ENCODE data around the gene GPR162.

Gene GPR162

GRCh38 chr12:6823182-6824084, 1.8 kb downstream of the GPR162 start:
- peak; percentile 1 for DNase-seq (ENCODE audit: low spot score)

GRCh38 chr12:6824085-6824775, 2.6 kb downstream of the GPR162 start:
- DNase-seq (ENCODE audit: low spot score): peak; percentile 25

GRCh38 chr12:6824901-6825381, 3.3 kb downstream of the GPR162 start:
- no peak for DNase-seq (ENCODE audit: low spot score)

DNA sequence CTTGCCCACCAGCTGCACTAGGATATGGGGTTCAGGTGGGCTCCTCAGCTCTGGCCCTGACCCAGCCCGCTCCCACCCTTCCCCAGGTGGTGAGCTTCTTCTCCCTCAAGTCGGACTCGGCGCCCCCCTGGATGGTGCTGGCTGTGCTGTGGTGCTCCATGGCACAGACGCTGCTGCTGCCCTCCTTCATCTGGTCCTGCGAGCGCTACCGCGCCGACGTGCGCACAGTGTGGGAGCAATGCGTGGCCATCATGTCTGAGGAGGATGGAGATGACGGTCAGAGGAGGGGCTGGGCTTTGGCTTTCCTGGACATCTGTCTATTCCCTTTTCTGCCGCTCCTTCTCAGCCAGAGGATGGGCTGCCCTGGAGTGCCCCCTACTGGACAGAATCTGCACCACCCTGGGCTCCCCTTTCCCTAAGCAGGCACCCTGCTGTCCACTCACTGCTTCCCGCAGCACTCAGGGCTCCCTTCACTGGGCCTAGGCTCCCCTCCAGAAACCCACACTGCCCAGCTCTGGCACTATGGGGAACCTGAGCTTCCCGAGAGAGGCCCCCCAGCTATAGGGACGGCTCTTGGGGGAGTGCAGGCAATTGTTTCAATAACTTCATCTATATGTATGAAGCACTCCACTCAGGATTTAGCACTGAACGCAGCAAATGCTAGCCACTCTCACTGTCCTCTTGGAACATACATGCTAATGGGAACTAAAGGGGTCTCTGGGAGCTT, 3.9 kb downstream of the GPR162 start:
- peak; percentile 90 for DNase-seq (ENCODE audit: low spot score)

DNA sequence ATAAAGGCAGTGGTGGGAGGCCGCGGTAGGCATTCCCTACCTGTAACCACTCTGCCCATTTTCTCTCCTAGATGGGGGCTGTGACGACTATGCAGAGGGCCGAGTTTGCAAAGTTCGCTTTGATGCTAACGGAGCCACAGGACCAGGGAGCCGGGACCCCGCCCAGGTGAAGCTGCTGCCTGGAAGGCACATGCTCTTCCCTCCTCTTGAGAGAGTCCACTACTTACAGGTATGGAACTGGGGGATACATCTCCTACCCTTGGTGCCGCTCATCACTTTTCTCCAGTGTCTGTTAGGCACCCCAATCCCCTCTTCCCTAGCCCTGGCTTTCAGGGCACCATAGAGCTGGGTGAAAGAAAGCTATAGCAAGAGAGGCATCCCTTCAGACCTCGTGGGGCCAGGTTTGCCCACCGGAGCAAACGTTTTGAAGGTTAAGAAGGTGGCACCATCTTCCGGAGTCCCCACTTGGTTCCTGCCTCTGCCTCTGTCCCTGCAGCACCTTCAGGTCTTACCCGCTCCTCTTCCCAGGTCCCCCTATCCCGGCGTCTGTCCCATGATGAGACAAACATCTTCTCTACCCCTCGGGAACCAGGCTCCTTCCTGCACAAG, 4.6 kb downstream of the GPR162 start:
- no peak for DNase-seq (ENCODE audit: low spot score)

DNA sequence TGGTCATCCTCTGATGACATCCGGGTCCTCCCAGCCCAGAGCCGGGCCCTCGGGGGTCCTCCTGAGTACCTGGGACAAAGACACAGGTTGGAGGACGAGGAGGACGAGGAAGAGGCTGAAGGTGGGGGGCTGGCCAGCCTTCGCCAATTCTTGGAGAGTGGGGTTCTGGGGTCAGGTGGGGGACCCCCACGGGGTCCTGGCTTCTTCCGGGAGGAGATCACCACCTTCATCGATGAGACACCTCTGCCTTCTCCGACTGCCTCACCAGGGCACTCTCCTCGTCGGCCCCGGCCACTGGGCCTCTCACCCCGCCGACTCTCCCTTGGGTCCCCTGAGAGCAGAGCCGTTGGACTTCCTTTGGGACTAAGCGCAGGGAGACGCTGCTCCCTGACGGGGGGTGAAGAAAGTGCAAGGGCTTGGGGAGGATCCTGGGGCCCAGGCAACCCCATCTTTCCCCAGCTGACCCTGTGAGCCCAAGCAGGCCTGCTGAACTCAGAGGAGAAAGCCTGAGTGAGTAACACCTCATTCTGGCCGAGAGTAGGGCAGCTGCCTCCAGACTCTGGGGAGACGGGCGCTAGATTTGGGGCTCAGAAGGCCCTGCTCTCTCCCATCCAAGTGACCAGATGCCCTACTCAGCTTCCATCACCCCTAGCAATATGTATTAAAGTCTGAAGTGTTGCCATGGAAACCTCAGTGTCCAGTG, 5.3 kb downstream of the GPR162 start:
- no peak for DNase-seq (ENCODE audit: low spot score)

DNA sequence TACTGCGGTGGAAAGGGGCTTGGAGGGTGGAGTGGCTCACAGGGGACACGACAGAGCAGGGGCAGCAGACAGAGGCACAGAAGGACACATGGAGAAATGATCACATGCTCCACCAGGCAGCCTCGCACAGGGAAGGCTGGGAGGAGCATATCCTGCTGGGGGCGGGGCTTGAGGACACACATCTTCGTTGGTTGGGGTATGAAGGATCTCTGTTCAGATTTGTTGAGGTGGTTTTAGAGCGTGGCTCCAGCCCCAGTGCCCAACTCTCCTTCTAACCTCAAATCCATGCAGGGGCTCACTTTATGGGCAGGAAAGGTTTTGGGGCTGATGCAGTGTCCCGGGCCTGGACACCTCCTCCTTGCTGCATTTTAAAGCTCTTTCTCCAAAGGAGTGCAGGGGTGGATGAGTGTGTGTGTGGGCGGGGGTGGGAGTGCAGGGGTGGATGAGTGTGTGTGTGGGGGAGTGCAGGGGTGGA, 5.9 kb downstream of the GPR162 start:
- DNase-seq (ENCODE audit: low spot score): peak; percentile 90

DNA sequence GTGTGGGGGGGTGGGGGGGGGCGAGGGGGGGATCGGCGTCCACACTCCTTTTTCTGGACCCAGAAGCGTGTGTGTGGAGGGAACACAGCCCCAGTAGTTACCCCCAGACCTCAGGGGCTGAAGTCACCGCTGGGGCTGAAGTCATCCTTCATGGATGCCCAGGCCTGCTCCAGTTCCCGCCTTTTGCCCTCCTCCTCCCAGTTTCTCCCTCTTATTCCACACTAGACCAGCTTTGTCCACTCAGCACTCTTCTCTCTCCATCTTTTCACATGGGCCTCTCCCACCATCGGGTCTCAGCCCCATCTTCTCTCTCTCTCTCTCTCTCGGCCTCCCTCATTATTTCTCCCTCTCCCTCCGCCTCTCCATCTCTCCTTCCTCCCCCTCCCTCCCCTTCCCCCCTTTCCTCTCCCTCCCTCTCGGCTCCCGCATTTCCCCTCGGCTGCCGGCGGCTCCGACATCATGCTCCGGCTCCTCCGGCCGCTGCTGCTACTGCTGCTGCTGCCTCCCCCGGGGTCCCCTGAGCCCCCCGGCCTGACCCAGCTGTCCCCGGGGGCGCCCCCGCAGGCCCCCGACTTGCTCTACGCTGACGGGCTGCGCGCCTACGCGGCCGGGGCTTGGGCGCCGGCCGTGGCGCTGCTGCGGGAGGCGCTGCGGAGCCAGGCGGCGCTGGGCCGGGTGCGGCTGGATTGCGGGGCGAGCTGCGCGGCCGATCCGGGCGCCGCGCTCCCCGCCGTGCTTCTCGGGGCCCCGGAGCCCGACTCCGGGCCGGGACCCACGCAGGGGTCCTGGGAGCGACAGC, 6.6 kb downstream of the GPR162 start, which contains the start of gene P3H3:
Gene P3H3 (plus strand): TSS at position 426 of the 799 bp plus-strand sequence. CDS start 34 bp downstream, at position 460.
- peak; percentile 51 for DNase-seq (ENCODE audit: low spot score)

DNA sequence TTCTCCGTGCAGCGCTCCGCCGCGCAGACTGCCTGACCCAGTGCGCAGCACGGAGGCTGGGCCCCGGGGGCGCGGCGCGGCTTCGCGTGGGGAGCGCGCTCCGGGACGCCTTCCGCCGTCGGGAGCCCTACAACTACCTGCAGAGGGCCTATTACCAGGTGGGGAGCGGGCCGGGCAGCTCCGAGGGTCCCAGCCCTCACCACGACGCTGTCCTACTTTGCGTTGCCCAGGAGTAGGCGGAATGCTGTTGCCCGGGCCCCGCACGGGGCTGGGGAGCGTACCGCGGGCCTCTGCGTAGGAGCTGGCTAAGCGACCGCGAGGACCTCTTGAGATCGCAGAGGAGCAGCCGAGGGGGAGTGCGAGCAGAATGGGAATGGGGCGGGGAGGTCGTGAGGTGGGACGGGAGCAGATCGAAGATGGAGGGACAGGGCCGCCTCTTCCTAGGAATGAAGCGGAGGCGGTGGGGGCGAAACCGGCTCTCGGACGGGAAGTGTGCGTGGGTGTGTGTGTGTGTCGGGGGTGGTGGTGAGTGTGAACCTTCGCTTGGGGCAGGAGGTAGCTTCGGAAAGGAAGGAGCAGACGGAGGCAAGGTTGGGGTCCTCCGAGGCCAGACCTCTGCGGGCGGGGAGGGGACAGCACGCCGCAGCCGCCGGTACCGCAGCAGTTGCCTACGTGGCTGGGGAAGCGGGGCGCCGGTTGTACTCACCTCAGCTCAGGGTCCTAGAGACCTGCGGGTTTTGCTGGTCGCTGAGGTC, 7.3 kb downstream of the GPR162 start:
- peak; percentile 44 for DNase-seq (ENCODE audit: low spot score)

DNA sequence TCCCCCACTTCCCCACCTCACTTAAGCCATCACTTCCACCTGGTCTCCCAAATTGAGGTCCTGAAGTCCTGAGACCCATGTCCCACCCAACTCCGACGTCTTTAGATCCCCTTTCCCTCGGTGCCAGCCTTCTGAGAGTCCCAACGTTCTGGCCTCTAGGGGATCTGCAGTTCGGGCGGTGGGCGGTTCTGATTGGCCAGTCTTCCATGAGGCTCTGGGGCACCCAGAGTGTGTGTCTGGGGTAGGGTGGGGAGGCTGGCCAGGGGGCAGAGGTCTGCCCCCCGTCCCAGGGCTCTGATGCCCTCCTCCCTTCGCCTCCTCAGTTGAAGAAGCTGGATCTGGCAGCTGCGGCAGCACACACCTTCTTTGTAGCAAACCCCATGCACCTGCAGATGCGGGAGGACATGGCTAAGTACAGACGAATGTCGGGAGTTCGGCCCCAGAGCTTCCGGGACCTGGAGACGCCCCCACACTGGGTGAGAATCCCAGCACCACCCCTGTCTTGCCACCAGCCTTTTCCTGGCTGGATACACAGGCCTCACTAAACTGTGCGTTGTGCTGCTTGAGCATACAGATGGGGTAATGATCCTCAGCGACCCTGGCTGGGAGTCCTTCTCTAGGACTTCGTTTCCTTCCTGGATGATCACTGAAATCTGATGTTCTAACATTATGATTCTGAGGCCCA, 8.1 kb downstream of the GPR162 start:
- DNase-seq (ENCODE audit: low spot score): no peak

DNA sequence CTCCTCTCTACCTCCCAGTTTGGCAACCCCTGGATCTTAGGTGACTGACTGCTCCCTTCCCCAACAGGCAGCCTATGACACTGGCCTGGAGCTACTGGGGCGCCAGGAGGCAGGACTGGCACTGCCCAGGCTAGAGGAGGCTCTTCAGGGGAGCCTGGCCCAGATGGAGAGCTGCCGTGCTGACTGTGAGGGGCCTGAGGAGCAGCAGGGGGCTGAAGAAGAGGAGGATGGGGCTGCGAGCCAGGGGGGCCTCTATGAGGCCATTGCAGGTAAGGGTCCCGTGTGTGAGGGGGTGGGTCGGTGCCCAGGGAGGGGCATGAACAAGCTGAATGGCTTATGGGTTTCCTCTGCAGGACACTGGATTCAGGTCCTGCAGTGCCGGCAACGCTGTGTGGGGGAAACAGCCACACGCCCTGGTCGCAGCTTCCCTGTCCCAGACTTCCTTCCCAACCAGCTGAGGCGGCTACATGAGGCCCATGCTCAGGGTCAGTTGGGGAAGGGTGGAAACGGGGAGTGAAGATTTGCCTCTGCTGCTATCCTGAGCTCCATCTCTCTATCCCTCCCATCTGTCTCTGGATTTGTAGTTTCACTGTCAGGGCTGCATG, 8.8 kb downstream of the GPR162 start:
- DNase-seq (ENCODE audit: low spot score): no peak

GRCh38 chr12:6830999-6831398, 9.4 kb downstream of the GPR162 start:
- no peak for DNase-seq (ENCODE audit: low spot score)

- no peak for DNase-seq (ENCODE audit: low spot score)
Measured at GRCh38 chr12:6831450-6831995, 9.9 kb downstream of the GPR162 start.

DNA sequence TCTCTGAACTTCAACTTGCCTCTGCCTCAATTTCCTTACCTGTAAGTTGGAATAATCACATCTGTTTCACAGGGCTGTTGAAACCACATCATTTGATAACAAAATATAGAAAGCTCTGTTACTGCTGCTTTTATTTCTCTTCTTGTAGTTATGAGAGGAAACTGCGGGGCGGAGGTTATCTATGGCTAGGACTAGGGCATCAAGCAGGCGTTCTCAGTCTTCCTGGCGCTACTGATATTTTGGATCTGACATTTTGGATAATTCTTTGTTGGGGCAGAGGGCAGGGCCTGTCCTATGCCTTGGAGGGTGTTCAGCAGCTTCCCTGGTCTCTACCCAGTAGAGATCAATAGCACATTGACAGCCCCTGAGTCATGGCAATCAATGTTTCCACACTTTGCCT, 10.5 kb downstream of the GPR162 start:
- DNase-seq (ENCODE audit: low spot score): no peak

GRCh38 chr12:6833189-6833890, 11.7 kb downstream of the GPR162 start:
- no peak for DNase-seq (ENCODE audit: low spot score)

DNA sequence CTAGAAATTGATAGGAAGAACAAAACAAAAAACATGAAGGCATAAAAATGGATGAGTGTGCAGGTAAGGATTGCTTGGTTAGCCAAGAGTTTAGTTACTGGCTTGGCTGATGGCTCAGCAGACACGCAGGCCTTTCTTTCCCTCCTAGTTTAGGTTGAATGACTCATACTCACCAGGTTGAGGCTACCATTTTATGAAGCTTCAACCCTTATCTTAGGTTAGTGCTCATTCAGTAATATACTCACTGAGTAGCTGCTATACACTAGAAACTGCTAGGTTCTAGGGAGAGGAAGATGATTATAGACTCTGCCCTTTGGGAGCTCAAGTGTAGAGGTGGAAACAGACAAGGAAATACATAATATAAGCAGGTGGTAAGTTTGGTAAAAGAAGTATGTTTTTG, 12.6 kb downstream of the GPR162 start:
- DNase-seq (ENCODE audit: low spot score): no peak

DNA sequence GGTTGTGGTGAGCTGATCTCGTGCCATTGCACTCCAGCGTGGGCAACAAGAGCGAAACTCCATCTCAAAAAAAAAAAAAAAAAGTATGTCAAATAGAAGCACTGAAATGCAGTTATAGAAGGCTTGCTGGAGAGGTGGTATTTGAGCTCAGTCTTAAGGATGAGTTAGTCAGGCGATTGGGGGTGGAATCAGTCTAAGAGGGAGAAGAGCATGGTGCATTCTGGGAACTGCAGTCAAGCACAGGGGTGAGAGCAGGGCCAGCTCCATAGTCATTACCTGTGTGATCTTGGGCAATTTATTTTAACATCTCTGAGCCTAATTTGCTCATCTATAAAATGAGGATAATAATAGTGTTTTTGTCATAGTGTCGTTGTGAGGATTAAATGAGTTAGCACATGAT, 13.3 kb downstream of the GPR162 start:
- DNase-seq (ENCODE audit: low spot score): no peak

DNA sequence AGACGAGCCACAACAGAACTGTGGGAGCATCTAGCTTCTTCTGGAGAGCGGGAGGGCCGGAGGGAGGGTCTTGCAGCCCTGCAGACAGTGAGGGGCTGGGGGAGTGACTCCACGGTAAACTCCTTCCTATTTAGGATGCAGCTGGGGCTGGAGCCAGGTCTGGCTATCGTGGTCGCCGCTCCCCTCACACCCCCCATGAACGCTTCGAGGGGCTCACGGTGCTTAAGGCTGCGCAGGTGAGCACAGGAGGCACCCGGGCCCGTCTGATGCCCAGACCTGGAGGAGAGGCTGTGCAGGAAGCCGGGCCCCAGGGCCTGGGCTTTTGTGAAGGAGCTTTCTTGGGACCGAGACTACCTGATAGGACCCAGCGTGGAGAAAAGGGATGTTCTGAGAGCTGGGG, 15.2 kb downstream of the GPR162 start:
- DNase-seq (ENCODE audit: low spot score): no peak

All from Ammon's horn (tissue), 1 donor.